HG03060 (cell line): Measurements from ENCODE around the gene CTNNA3.

Experiments
- ATAC-seq: cut with Tn5 transposase; IDR thresholded peaks from one replicate; pipeline ENCODE4 v1.9.1; 2021; ENCODE audit warnings: low read depth, moderate number of reproducible peaks; ENCODE audit not compliant: unreplicated experiment

Gene CTNNA3

DNA sequence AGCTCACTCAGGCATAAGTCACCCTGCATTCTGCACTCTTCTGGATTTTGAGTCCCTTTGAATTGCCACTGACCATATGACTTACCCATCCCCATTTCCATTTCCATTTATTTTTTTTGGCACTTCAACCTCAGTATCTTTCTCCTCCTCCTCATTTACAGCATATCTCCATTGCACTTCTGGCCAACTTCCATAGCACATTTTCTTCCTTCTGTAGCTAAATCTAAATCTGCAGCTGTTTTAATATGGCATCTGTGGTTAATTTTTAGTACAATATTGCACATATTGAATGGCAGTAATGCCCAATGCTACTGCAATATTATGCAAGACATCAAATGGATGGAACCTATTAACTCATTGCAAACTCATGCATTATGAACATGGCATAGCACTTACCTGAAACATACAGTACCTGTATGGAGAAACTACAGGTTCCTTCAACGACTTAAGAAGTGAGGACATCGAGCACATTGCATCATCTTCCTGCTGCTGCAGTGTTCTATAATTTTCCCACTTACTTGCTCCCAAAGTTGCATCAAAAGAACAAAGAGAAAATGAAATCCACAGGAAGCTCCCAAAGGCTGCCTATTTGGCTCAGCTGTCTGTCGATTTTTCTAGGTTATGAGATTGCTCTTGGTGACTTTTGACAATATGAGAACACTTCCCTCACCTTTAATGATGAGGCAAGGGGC, 714.5 kb downstream of the CTNNA3 start:
- no peak for ATAC-seq

DNA sequence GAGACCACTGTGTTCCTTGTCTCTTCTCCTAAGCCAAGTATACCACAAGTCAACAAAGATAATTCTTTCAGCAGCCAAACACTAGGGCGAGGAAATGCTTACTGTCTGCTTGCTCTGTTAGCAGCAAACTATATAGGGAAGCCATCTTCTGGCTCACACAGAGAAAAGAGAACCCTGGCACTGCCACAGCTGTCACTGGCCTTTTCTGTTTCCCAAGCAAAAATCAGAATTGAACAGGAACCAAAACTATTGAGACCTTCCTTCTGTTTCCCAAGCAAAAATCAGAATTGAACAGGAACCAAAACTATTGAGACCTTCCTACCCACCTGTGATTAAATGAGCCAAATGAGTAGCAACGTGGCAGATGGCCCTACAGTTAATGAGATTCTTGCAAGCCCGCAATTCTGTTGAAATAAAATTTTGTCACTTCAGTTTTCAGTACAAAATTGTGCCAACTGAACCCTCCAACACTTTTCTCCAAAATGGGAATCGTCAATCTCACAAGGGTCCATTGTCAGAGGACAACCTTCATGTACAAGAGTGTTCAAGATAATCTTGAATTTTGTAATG, 715.7 kb downstream of the CTNNA3 start:
- ATAC-seq, result no peak

DNA sequence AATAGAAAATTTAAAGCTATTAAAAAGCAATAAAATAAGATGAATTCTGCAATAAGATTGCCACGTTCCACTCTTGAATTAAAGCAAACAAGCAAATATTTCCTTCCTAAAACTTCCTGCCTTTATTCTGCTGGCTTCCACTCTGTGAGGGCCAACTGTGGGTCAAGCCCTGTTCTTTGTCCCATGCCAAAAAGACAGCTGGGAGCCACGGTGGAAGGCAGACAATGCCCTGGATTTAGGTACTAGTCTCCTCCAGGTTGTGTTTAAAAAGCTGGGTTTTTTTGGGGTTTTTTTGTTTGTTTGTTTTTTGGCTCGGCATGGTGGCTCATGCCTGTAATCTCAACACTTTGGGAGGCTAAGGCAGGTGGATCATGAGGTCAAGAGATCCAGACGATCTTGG, 731.0 kb downstream of the CTNNA3 start:
- ATAC-seq, result no peak

DNA sequence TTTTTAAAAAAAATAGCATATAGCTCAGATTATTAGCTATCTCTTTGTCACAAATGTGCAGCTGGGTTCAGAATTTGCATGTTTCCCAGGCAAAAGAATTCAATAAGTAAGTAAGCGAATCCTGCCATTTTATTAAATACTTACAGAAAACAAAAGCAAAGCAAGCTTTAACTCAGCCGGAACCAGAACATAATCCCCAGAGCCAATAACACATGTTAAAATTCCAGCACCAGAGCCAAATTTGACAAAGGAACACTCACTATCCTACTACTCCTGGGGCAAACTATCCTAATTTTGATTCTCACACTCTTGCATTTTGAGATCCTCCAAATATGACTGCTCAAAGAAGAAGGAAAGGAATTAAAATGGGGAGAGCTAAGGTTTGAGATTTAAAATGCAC, 737.5 kb downstream of the CTNNA3 start:
- ATAC-seq, result no peak

DNA sequence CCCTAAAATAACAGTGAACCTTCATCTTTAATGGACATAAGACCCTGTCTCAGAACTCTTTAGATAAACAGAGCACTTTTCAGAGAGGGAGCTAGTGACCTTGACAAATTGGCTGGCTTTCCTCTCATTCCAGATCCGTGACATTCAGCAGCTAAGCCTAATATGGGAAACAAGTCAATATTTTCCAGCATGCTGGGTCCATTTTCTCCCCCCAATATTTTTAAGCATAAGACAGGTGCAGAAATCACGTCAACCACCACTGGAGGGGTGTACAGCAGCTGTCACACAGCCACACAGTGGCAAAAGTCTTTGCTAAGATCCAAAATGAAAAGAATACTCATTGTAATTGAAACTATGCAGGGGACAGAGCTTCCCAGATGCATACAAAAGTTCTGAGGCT, 744.1 kb downstream of the CTNNA3 start:
- ATAC-seq, result no peak

DNA sequence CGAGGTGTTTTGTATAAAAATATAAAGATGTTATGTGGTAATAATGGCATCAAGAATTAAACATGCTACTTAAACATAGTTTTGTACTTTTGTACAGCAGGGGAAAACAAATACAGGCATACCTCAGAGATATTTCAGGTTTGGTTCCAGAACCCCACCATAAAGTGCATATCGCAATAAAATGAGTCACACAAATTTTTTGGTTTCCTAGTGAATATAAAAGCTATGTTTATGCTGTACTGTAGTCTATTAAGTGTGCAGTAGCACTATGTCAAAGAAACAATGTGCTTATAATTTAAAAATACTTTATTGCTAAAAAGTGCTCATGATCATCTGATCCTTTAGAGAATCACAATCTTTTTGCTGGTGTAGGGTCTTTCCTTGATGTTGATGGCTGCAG, 752.4 kb downstream of the CTNNA3 start:
- ATAC-seq, result no peak

DNA sequence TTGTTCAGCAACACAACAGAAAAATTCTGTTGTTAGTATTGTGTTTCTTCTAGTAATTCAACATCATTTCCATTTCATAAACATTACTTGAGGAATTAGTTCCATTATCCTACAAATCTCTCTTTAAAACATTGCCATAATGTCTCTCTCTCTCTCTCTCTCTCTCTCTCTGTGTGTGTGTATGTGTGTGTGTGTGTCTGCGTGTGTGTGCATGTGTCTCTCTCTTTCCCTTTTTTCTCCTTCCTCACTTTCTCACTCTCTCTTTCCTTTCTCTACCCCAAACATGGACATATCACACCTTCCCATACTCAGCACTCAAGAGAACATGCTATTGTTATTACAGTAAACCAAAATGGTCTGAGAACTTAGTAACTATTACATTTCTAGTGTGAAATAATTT, 753.6 kb downstream of the CTNNA3 start:
- no peak for ATAC-seq

DNA sequence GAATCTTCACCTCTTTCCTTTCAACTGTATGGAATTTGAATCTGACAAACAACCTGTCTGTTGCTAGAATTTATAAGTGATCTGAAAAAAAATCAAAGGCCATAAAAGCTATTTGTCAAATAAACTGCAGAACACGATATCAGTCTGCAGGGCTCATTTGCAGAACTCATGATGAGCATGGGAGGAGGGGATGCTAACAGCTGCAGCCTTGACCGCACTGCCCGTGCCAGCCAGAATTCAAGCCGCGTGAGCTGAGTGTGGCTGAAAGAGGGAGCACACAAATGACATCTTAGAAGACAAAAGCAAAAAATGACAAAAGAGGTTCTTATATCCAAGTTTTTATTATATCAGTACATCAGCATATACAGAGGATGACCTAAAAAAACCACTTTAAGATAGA, 754.5 kb downstream of the CTNNA3 start:
- no peak for ATAC-seq

DNA sequence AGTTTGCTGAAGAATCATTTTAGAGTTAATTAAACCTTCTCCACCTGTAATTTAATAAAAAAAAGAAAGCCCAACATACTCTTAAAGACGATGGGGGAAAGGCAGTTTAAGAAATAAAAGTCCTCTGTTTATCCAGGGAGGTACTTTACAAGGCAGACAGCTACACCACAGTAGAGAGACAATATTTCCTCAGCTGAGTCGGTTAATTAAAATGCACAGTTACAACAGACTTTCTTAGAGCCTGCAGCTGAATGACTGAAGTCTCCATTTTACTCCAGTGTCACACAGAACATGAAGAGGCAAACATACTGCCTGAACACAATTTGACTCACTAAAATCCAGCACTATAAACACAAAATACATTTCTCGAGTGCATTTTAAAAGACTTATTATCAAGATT, 755.0 kb downstream of the CTNNA3 start:
- ATAC-seq, result no peak

DNA sequence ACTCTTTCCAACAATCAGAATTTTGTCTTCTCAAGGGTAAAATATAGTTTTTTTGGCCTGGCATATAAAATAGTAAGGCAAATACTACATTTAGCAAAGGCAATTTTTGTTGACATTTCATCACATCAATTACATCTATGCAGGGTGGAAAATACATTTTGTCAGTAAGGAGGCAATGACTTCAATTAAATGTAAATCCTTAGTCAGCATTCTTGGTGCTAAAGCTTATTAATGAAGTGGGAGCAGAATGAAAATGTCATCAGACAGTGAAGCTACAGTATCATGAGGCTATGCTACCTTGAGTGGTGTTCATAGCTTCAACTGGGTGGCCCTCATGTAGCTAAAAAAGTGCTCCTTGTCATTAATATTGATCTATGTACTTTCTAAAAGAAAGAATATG, 761.3 kb downstream of the CTNNA3 start:
- no peak for ATAC-seq

DNA sequence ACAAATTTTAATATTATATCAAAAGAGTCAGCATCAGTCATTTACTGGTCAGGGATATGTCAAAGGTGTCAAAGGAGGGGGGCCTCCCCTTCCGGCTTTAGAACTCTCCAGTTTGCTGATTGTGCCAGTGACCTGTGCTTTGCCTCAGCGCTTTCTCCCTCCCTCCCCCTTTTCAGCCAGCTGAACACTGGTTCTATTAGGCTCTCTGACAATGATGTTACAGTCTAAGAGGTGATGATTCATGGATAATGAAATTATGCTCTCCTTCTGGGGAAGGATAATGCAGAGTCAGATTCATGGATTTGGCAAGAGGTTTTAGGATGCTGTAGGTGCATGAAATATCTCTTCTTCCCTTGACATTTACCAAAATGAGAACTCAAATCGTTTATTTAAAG, 764.0 kb downstream of the CTNNA3 start:
- no peak for ATAC-seq

DNA sequence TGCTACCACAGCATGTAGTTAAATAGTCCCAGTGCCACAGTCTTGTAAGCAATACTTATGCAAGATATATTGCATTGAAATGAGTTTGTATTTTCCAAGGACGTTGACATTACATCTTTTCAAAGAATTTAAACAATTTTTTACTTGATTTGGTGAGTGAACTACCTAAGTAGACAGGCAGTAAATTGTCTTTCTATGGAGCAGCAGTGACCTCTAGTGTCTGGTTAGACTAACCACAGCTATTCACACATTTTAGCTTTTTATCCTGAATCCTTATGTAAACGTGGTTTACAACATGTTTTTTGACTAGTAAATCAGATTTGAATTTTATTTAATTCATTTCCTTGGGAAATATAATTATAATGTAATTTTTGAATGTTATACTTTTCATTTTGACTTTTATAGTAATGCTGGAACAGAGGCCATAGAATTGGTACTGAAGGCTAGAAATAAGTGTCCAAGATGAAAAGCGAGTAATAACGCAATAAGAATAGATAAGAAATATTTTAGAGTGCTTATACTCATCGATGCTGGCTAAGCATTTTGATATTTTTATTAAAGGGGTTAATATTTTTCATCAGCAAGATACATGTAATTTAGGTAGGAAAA, 764.6 kb downstream of the CTNNA3 start:
- peak; percentile 62 for ATAC-seq

DNA sequence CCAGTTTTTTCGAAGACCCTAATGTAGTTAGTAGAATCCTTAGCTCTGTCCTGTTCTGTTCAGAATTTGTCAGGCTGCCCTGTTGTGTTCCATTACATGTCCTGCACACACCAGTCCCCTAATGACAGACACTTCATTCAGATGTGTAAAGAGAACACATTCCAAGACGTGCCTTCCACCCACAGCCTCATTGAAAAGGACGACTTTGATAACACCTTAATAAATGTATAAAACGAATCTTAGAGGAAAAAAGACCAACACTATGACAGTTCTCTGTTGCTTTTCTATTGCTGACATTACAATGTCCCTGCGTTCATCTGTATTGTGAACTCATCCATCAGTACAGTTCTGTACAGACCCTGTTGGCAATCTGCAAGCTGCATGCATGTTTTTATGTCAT, 766.6 kb downstream of the CTNNA3 start:
- no peak for ATAC-seq

DNA sequence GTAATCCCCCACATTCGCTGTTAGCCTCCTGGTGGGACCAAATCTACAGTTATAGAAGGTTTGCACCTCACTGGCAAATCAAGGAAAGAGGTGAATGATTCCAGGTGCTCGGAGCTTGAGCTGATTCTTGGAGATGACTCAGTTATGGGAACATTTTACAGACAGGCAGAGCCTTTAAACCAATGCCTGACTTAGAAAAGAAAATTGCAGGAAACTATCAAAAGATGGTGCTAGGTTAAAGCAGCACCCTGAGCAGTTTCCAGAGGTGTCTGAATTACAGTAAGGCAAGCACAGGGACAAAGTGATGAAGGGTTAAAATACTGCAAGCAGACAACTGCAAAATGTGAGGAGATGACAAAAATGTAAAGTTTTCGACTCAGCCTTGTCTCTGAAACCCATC, 767.2 kb downstream of the CTNNA3 start:
- no peak for ATAC-seq

DNA sequence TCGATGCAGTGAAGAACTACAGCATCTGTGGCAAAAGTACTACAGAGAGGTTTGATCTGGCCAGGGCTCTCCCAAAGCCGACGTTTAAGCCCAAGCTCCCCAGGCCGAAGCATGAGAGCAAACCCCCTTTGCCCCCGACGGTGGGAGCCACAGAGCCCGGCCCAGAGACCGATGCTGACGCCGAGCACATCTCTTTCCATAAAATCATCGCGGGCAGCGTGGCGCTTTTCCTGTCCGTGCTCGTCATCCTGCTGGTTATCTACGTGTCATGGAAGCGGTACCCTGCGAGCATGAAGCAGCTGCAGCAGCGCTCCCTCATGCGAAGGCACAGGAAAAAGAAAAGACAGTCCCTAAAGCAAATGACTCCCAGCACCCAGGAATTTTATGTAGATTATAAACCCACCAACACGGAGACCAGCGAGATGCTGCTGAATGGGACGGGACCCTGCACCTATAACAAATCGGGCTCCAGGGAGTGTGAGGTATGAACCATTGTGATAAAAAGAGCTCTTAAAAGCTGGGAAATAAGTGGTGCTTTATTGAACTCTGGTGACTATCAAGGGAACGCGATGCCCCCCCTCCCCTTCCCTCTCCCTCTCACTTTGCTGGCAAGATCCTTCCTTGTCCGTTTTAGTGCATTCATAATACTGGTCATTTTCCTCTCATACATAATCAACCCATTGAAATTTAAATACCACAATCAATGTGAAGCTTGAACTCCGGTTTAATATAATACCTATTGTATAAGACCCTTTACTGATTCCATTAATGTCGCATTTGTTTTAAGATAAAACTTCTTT, 767.8 kb downstream of the CTNNA3 start:
- no peak for ATAC-seq

DNA sequence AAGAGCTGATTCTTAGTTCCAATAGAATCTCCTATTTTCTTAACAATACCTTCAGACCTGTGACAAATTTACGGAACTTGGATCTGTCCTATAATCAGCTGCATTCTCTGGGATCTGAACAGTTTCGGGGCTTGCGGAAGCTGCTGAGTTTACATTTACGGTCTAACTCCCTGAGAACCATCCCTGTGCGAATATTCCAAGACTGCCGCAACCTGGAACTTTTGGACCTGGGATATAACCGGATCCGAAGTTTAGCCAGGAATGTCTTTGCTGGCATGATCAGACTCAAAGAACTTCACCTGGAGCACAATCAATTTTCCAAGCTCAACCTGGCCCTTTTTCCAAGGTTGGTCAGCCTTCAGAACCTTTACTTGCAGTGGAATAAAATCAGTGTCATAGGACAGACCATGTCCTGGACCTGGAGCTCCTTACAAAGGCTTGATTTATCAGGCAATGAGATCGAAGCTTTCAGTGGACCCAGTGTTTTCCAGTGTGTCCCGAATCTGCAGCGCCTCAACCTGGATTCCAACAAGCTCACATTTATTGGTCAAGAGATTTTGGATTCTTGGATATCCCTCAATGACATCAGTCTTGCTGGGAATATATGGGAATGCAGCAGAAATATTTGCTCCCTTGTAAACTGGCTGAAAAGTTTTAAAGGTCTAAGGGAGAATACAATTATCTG, 768.6 kb downstream of the CTNNA3 start:
- ATAC-seq, result no peak

DNA sequence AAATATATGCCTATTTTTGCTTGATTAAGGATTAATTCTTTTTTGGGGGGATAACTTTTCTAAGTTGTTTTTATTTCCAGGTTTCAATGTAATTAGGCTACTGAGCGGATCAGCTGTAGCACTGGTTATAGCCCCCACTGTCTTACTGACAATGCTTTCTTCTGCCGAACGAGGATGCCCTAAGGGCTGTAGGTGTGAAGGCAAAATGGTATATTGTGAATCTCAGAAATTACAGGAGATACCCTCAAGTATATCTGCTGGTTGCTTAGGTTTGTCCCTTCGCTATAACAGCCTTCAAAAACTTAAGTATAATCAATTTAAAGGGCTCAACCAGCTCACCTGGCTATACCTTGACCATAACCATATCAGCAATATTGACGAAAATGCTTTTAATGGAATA, 769.2 kb downstream of the CTNNA3 start:
- ATAC-seq, result no peak

DNA sequence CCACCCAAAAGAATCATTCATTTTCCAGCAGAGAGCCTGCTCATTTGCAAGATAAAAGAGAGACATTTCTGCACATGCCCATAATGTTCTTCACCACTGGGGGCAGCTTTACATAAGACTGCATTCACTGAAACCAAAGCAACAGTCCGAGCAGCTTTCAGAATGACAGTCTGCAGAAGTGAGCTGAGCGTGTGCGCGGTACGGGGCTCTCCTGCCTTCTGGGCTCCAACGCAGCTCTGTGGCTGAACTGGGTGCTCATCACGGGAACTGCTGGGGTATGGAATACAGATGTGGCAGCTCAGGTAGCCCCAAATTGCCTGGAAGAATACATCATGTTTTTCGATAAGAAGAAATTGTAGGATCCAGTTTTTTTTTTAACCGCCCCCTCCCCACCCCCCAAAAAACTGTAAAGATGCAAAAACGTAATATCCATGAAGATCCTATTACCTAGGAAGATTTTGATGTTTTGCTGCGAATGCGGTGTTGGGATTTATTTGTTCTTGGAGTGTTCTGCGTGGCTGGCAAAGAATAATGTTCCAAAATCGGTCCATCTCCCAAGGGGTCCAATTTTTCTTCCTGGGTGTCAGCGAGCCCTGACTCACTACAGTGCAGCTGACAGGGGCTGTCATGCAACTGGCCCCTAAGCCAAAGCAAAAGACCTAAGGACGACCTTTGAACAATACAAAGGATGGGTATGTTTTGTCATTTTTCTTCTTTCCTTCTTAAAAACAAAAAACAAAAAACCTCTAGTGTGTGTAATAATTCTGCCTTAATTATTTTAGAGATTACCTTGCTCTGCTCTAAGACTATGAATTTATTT, 769.9 kb downstream of the CTNNA3 start, which contains the start of gene LRRTM3:
TSS of gene LRRTM3 (plus strand) at position 141 of the 820 bp plus-strand sequence.
- peak; percentile 100 for ATAC-seq

DNA sequence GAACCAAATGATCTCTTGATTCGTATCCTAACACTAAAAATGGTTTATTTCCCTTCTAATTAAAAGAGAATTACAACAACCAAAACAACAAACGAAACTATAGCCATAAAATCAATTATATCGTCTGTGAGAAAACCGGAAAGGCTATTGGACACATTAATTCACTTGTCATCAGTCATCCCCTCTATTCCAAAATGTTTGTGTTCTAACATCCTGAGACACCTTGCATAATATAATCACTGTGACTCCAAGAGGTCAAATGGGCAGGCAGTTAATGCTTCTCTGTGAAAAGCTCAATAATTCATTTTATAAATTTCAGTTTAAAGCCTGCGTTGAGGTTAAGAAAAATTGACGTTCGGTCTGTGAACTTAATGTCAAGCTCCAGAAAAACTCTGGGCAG, 770.6 kb downstream of the CTNNA3 start:
- ATAC-seq, result no peak
